Stimulated activated CD4-positive, alpha-beta T cell treated with anti-CD3 and anti-CD28 coated beads, Interleukin-1b, Interleukin-23, amount 100 ng/mL, for 4 hours (primary cell): ENCODE results near the gene TGFB2.

Source experiments
- DNase-seq, 2 donors: peaks; one replicate each; pipeline ENCODE4 v3.0.0-alpha.2; 2020; ENCODE audit warnings: low read depth in 2 of 2

Gene TGFB2

GRCh38 chr1:218332416-218332815, 12.7 kb upstream of the TGFB2 start:
- DNase-seq, result no peak

- no peak for DNase-seq
Measured at GRCh38 chr1:218336328-218336727, 8.8 kb upstream of the TGFB2 start.

- no peak for DNase-seq
Measured at GRCh38 chr1:218339267-218339831, 5.8 kb upstream of the TGFB2 start.

- no peak for DNase-seq
Measured at GRCh38 chr1:218341325-218341724, 3.8 kb upstream of the TGFB2 start.

GRCh38 chr1:218342091-218342490, 3.0 kb upstream of the TGFB2 start:
- DNase-seq, result no peak

GRCh38 chr1:218345673-218346390, 696 bp downstream of the TGFB2 start:
- DNase-seq, result no peak

- no peak for DNase-seq
Measured at GRCh38 chr1:218346391-218347204, 1.5 kb downstream of the TGFB2 start.

- DNase-seq, result no peak
Measured at GRCh38 chr1:218347336-218347722, 2.2 kb downstream of the TGFB2 start.

- no peak for DNase-seq
Measured at GRCh38 chr1:218347723-218348627, 2.8 kb downstream of the TGFB2 start.

- no peak for DNase-seq
Measured at GRCh38 chr1:218348628-218349071, 3.5 kb downstream of the TGFB2 start.

GRCh38 chr1:218349348-218350034, 4.4 kb downstream of the TGFB2 start:
- no peak for DNase-seq

GRCh38 chr1:218350035-218350525, 4.9 kb downstream of the TGFB2 start:
- DNase-seq, result no peak

GRCh38 chr1:218350801-218351266, 5.7 kb downstream of the TGFB2 start:
- no peak for DNase-seq

- no peak for DNase-seq
Measured at GRCh38 chr1:218351391-218352074, 6.4 kb downstream of the TGFB2 start.

GRCh38 chr1:218352075-218352438, 6.9 kb downstream of the TGFB2 start:
- no peak for DNase-seq

GRCh38 chr1:218353656-218354055, 8.5 kb downstream of the TGFB2 start:
- no peak for DNase-seq

GRCh38 chr1:218355278-218355677, 10.1 kb downstream of the TGFB2 start:
- DNase-seq, result no peak

- no peak for DNase-seq
Measured at GRCh38 chr1:218357211-218357892, 12.2 kb downstream of the TGFB2 start.

- DNase-seq, result no peak
Measured at GRCh38 chr1:218357893-218358232, 12.7 kb downstream of the TGFB2 start.
